Mesothelial cell of epicardium (in vitro differentiated cells): ENCODE data around the gene UNK. TPM values are rescaled to one million over a fixed set of nuclear protein-coding genes. Genes with fewer than 3 reads are reported as not detected.

Experiments used
- DNase-seq, 2 experiments: peaks; one replicate each; pipeline ENCODE4 v3.0.0; 2021; ENCODE audit warnings: low spot score in 2 of 2; ENCODE audit not compliant: unreplicated experiment in 2 of 2
- H3K27ac Mint-ChIP-seq: 2 replicates; pipeline ENCODE4 v1.8.0; 2021; ENCODE audit warnings: mixed read lengths
- H3K27me3 Mint-ChIP-seq: 2 replicates; pipeline ENCODE4 v1.8.0; 2021; ENCODE audit warnings: low read depth, mixed read lengths
- H3K36me3 Mint-ChIP-seq: 2 replicates; pipeline ENCODE4 v1.8.0; 2021; ENCODE audit warnings: mixed read lengths
- H3K4me1 Mint-ChIP-seq: 2 replicates; pipeline ENCODE4 v1.8.0; 2021; ENCODE audit warnings: mixed read lengths
- H3K4me3 Mint-ChIP-seq: 2 replicates; pipeline ENCODE4 v1.8.0; 2021; ENCODE audit warnings: mild to moderate bottlenecking, moderate library complexity, mixed read lengths
- H3K9me3 Mint-ChIP-seq: 2 replicates; pipeline ENCODE4 v1.8.0; 2021; ENCODE audit warnings: mixed read lengths
- CTCF ChIP-seq: fragments of 200-600 bp; sonication (generic); IDR thresholded peaks from one replicate; pipeline ENCODE4 v1.5.0; 2021; ENCODE audit warnings: antibody characterized with exemption; ENCODE audit not compliant: unreplicated experiment
- total RNA-seq: library from RNA; stranded (reverse); gene quantifications from 3 replicates; pipeline ENCODE4 v1.2.1, GENCODE V29; 2021

Gene UNK
- total RNA-seq, 1 donor from 2014 or later: 66.4 TPM

GRCh38 chr17:75739801-75740200 lies 44.8 kb upstream of the UNK start:
- no peak overlapping the region for H3K27ac Mint-ChIP-seq
- H3K9me3 Mint-ChIP-seq: no peaks in the 10 kb centered on the region
- DNase-seq: no peak

GRCh38 chr17:75740215-75740614 lies 44.4 kb upstream of the UNK start:
- no peak overlapping the region for H3K27ac Mint-ChIP-seq
- no peak for TF ChIP-seq CTCF
- no peaks in the 10 kb centered on the region for H3K9me3 Mint-ChIP-seq
- H3K4me1 Mint-ChIP-seq: no peaks in the 10 kb centered on the region
- DNase-seq: no peak
- H3K36me3 Mint-ChIP-seq: peaks cover 9% of the 10 kb centered on the region
- H3K27me3 Mint-ChIP-seq: no peaks in the 10 kb centered on the region
- no peak overlapping the region for H3K4me3 Mint-ChIP-seq

More at GRCh38 chr17:75739801-75740200, 44.8 kb upstream of the UNK start:
- Mint-ChIP-seq H3K27me3 (no peaks in the 10 kb centered on the region), H3K4me3 (no peak overlapping the region), H3K36me3 (peaks cover 9% of the 10 kb centered on the region), H3K4me1 (no peaks in the 10 kb centered on the region)
- no peak for TF ChIP-seq CTCF

- no peaks in the 10 kb centered on the region for H3K9me3 Mint-ChIP-seq
- peaks cover 7% of the 10 kb centered on the region for H3K36me3 Mint-ChIP-seq
- no peaks in the 10 kb centered on the region for H3K27me3 Mint-ChIP-seq
- no peak overlapping the region for H3K4me3 Mint-ChIP-seq
- TF ChIP-seq CTCF: no peak
- H3K27ac Mint-ChIP-seq: no peak overlapping the region
- DNase-seq: no peak
- no peaks in the 10 kb centered on the region for H3K4me1 Mint-ChIP-seq
These were observed 44.0 kb upstream of the UNK start for GRCh38 chr17:75740631-75741077.

GRCh38 chr17:75742337-75742736 lies 42.3 kb upstream of the UNK start:
- Mint-ChIP-seq H3K27me3 (no peaks in the 10 kb centered on the region), H3K4me1 (no peaks in the 10 kb centered on the region), H3K9me3 (no peaks in the 10 kb centered on the region), H3K4me3 (no peak overlapping the region), H3K36me3 (peaks cover 4% of the 10 kb centered on the region), H3K27ac (no peak overlapping the region)
- DNase-seq: no peak
- no peak for TF ChIP-seq CTCF

GRCh38 chr17:75743625-75744206 lies 40.9 kb upstream of the UNK start:
- Mint-ChIP-seq H3K27ac (no peak overlapping the region), H3K9me3 (no peaks in the 10 kb centered on the region), H3K36me3 (peaks cover 7% of the 10 kb centered on the region), H3K27me3 (no peaks in the 10 kb centered on the region), H3K4me1 (no peaks in the 10 kb centered on the region), H3K4me3 (no peak overlapping the region)
- TF ChIP-seq CTCF: no peak
- DNase-seq: no peak

GRCh38 chr17:75748706-75749105 lies 35.9 kb upstream of the UNK start:
- H3K27me3 Mint-ChIP-seq: no peaks in the 10 kb centered on the region
- no peak overlapping the region for H3K4me3 Mint-ChIP-seq
- no peak overlapping the region for H3K27ac Mint-ChIP-seq
- no peaks in the 10 kb centered on the region for H3K4me1 Mint-ChIP-seq
- no peak for TF ChIP-seq CTCF
- peaks cover 14% of the 10 kb centered on the region for H3K36me3 Mint-ChIP-seq
- no peak for DNase-seq
- no peaks in the 10 kb centered on the region for H3K9me3 Mint-ChIP-seq
